ENCODE measurements around the gene NTMT2. TPM values are rescaled to one million over a fixed set of nuclear protein-coding genes. Genes with fewer than 3 reads are reported as not detected.

NTMT2 gene
- total RNA-seq, 1 experiment from 2014 or later: not detected

DNA sequence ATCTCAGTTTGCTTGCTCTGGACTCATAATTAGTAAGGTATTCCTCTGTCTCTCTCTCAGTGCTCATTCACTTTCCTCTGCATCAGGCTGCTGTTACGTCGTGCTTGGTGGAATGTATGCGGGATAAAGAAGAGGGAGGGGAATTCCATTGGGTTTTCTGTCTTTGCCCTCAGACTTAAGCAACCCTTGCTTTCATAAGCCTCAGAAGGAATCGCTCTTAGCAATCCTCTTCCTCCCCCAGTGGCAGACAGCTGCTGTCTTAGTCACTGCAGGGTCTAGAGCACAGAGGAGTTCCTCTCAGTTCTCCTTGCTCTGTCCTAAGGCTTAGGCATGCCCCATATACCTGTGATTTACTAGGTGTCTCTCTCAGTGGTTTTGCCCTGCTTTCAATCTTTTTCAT is 19.1 kb upstream of the NTMT2 start:
- H3K4me1 ChIP-seq (ENCODE audit: low read length): no peaks in the 10 kb centered on the region
- H3K27me3 ChIP-seq (ENCODE audit: low read length): no peaks in the 10 kb centered on the region
- H3K79me2 ChIP-seq (ENCODE audit: low read length): no peaks in the 10 kb centered on the region
- no peak overlapping the region for H3K27ac ChIP-seq (ENCODE audit: low read length)
- H3K9me3 ChIP-seq (ENCODE audit: low read length): no peaks in the 10 kb centered on the region
- H3K4me2 ChIP-seq (ENCODE audit: low read depth, low read length, poor library complexity, severe bottlenecking): no peak overlapping the region
- no peak overlapping the region for H2AFZ ChIP-seq (ENCODE audit: low read length)
- no peak for DNase-seq
- no peaks in the 10 kb centered on the region for H3K9me2 ChIP-seq (replicated peaks; ENCODE audit: insufficient read depth, low read length)
- H3K9ac ChIP-seq (ENCODE audit: low read length): no peak overlapping the region
- no peak overlapping the region for H3K4me3 ChIP-seq (ENCODE audit: low read length)
- no peaks in the 10 kb centered on the region for H4K20me1 ChIP-seq (ENCODE audit: insufficient read depth, low read depth, low read length)
- no peaks in the 10 kb centered on the region for H3K36me3 ChIP-seq (ENCODE audit: insufficient read depth, low read length)

DNA sequence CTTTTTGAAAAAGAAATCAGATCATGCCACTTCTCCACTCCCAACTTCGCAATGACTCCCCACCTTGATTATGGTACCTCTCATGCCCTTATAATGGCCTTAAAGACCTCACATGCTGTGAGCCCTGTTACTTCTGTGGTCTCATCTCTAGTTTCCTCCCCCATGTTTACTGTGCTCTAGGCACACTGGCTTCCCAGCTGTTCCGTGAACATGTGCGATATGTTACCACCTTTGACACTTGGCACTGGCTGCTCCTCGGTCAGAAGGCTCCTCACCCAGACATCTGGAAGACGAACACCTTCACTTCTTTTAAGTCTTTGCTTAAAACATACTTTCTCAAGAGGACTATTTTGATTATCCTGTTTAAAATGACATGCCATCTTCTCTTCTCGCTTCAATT is 14.3 kb upstream of the NTMT2 start:
- Histone ChIP-seq H3K9ac (ENCODE audit: low read length) (no peak overlapping the region), H3K27ac (ENCODE audit: low read length) (no peak overlapping the region), H3K4me1 (ENCODE audit: low read length) (no peaks in the 10 kb centered on the region), H3K9me2 (replicated peaks; ENCODE audit: insufficient read depth, low read length) (no peaks in the 10 kb centered on the region), H3K36me3 (ENCODE audit: insufficient read depth, low read length) (no peaks in the 10 kb centered on the region), H4K20me1 (ENCODE audit: insufficient read depth, low read depth, low read length) (no peaks in the 10 kb centered on the region), H3K9me3 (ENCODE audit: low read length) (no peaks in the 10 kb centered on the region), H3K27me3 (ENCODE audit: low read length) (no peaks in the 10 kb centered on the region), H3K79me2 (ENCODE audit: low read length) (no peaks in the 10 kb centered on the region), H3K4me3 (ENCODE audit: low read length) (no peak overlapping the region), H2AFZ (ENCODE audit: low read length) (no peak overlapping the region), H3K4me2 (ENCODE audit: low read depth, low read length, poor library complexity, severe bottlenecking) (no peak overlapping the region)
- no peak for DNase-seq

DNA sequence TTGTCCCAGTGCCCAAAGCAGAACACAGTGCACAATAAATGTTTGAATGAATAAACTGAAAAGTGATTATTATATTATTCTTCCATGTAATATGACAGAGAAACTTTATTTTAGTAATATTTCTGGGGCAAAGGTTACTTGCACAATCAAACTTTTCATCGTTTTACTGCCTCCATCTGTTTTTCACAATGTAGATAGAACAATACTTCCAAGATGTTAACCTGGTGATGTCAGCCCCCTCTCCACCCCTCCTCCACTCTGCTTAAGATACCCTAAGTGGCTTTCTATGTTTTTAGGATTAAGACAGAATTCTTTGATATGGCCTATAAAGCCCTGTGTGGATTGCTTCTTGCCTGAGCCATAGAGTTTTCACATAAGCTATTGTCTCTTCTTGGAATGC is 13.8 kb upstream of the NTMT2 start:
- Histone ChIP-seq H3K27me3 (ENCODE audit: low read length) (no peaks in the 10 kb centered on the region), H3K9me3 (ENCODE audit: low read length) (no peaks in the 10 kb centered on the region), H3K9me2 (replicated peaks; ENCODE audit: insufficient read depth, low read length) (no peaks in the 10 kb centered on the region), H3K4me2 (ENCODE audit: low read depth, low read length, poor library complexity, severe bottlenecking) (no peak overlapping the region), H3K36me3 (ENCODE audit: insufficient read depth, low read length) (no peaks in the 10 kb centered on the region), H3K4me1 (ENCODE audit: low read length) (no peaks in the 10 kb centered on the region), H3K9ac (ENCODE audit: low read length) (no peak overlapping the region), H3K27ac (ENCODE audit: low read length) (no peak overlapping the region), H4K20me1 (ENCODE audit: insufficient read depth, low read depth, low read length) (no peaks in the 10 kb centered on the region), H3K4me3 (ENCODE audit: low read length) (no peak overlapping the region), H3K79me2 (ENCODE audit: low read length) (no peaks in the 10 kb centered on the region), H2AFZ (ENCODE audit: low read length) (no peak overlapping the region)
- DNase-seq: no peak

DNA sequence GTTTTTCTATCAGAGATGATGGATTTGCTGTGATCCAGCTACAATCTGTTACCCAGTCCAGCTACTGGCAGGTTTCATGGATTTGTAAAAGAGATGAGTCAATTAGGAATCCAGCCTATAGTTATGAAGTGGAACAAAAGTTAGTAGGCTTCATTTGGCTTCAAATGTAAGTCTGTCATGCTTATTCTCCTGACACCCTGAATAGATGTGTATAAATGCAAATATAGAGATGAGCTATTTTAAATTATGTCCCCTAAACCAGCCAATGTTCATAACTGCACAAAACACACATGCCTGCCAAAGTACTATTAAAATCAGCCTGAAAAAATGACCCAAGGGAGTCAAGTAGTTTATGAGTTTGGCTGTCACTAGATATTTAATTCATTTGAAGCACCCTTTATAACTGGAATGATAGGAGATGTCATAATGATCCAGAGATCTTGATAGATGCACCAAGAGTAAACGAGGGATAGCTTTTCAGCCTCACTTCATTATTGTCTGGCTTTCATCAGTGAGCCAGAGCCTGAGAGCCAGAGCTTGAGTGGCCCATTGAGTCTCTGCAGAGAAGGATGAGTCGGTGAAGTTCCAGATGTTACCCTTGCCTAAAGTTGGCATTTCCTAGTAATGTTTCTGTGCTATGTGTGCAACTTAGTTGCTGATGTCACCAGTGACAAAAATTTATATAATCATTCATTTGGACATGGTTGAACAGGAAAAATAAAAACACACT is 11.8 kb upstream of the NTMT2 start:
- Histone ChIP-seq H4K20me1 (ENCODE audit: insufficient read depth, low read depth, low read length) (no peaks in the 10 kb centered on the region), H3K27ac (ENCODE audit: low read length) (no peak overlapping the region), H3K4me1 (ENCODE audit: low read length) (no peaks in the 10 kb centered on the region), H3K9ac (ENCODE audit: low read length) (no peak overlapping the region), H2AFZ (ENCODE audit: low read length) (no peak overlapping the region), H3K27me3 (ENCODE audit: low read length) (no peaks in the 10 kb centered on the region), H3K9me2 (replicated peaks; ENCODE audit: insufficient read depth, low read length) (no peaks in the 10 kb centered on the region), H3K4me2 (ENCODE audit: low read depth, low read length, poor library complexity, severe bottlenecking) (no peak overlapping the region), H3K36me3 (ENCODE audit: insufficient read depth, low read length) (no peaks in the 10 kb centered on the region), H3K9me3 (ENCODE audit: low read length) (no peaks in the 10 kb centered on the region), H3K79me2 (ENCODE audit: low read length) (no peaks in the 10 kb centered on the region), H3K4me3 (ENCODE audit: low read length) (no peak overlapping the region)
- DNase-seq: no peak

DNA sequence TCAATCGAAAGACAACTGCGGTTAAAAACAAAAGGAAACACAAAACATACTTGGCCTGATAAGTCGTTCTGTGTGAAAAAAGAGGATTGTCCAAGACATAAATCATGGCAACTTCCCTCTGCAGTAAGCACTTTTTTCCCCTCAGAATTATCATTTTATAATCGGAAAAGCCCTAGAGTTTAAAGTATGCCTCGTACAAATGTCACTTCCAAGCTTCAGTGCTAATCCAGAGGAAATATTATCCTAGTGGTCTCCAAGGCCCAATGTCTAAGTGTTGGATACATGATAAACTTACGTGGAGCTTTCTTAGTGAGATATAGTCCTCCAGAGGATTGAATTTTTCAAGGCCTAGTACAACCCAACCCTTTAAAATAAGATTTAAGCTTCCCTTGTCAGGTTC is 11.2 kb upstream of the NTMT2 start:
- no peak overlapping the region for H3K4me2 ChIP-seq (ENCODE audit: low read depth, low read length, poor library complexity, severe bottlenecking)
- no peak overlapping the region for H3K27ac ChIP-seq (ENCODE audit: low read length)
- H2AFZ ChIP-seq (ENCODE audit: low read length): no peak overlapping the region
- H3K27me3 ChIP-seq (ENCODE audit: low read length): no peaks in the 10 kb centered on the region
- no peaks in the 10 kb centered on the region for H3K9me3 ChIP-seq (ENCODE audit: low read length)
- H3K9me2 ChIP-seq (replicated peaks; ENCODE audit: insufficient read depth, low read length): no peaks in the 10 kb centered on the region
- no peak overlapping the region for H3K4me3 ChIP-seq (ENCODE audit: low read length)
- no peaks in the 10 kb centered on the region for H3K4me1 ChIP-seq (ENCODE audit: low read length)
- no peaks in the 10 kb centered on the region for H3K36me3 ChIP-seq (ENCODE audit: insufficient read depth, low read length)
- no peaks in the 10 kb centered on the region for H4K20me1 ChIP-seq (ENCODE audit: insufficient read depth, low read depth, low read length)
- no peaks in the 10 kb centered on the region for H3K79me2 ChIP-seq (ENCODE audit: low read length)
- no peak overlapping the region for H3K9ac ChIP-seq (ENCODE audit: low read length)
- DNase-seq: no peak

- Histone ChIP-seq H3K4me3 (ENCODE audit: low read length) (no peak overlapping the region), H2AFZ (ENCODE audit: low read length) (no peak overlapping the region), H3K36me3 (ENCODE audit: insufficient read depth, low read length) (no peaks in the 10 kb centered on the region), H3K9me2 (replicated peaks; ENCODE audit: insufficient read depth, low read length) (no peaks in the 10 kb centered on the region), H4K20me1 (ENCODE audit: insufficient read depth, low read depth, low read length) (no peaks in the 10 kb centered on the region), H3K4me2 (ENCODE audit: low read depth, low read length, poor library complexity, severe bottlenecking) (no peak overlapping the region), H3K4me1 (ENCODE audit: low read length) (no peaks in the 10 kb centered on the region), H3K27me3 (ENCODE audit: low read length) (no peaks in the 10 kb centered on the region), H3K9me3 (ENCODE audit: low read length) (no peaks in the 10 kb centered on the region), H3K9ac (ENCODE audit: low read length) (no peak overlapping the region), H3K27ac (ENCODE audit: low read length) (no peak overlapping the region), H3K79me2 (ENCODE audit: low read length) (no peaks in the 10 kb centered on the region)
- no peak for DNase-seq
These were observed 5.4 kb upstream of the NTMT2 start for GRCh38 chr1:170140371-170140770.

DNA sequence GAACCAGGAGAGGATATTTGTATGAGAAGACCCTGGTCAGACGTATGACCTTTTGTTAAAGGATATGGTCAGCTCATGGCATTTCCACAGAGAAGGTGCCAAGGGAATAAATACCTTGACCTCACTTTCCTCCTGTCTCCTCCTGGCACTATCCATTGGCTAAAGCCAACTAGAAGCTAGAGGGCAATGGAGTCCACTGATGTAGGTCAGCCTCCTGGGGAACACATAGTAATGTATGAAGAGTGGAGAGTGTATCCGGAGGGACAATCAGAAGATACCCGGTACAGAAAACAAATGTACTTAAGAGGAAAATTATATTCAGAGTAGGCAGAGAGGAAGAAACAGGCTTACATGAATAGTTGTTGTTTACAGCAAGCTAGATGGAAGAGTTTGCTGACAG is 698 bp upstream of the NTMT2 start:
- no peak overlapping the region for H3K4me2 ChIP-seq (ENCODE audit: low read depth, low read length, poor library complexity, severe bottlenecking)
- H3K4me1 ChIP-seq (ENCODE audit: low read length): no peaks in the 10 kb centered on the region
- H2AFZ ChIP-seq (ENCODE audit: low read length): no peak overlapping the region
- no peaks in the 10 kb centered on the region for H4K20me1 ChIP-seq (ENCODE audit: insufficient read depth, low read depth, low read length)
- no peaks in the 10 kb centered on the region for H3K36me3 ChIP-seq (ENCODE audit: insufficient read depth, low read length)
- no peaks in the 10 kb centered on the region for H3K9me2 ChIP-seq (replicated peaks; ENCODE audit: insufficient read depth, low read length)
- no peak overlapping the region for H3K4me3 ChIP-seq (ENCODE audit: low read length)
- no peaks in the 10 kb centered on the region for H3K9me3 ChIP-seq (ENCODE audit: low read length)
- no peak for DNase-seq
- H3K27ac ChIP-seq (ENCODE audit: low read length): no peak overlapping the region
- no peaks in the 10 kb centered on the region for H3K27me3 ChIP-seq (ENCODE audit: low read length)
- no peaks in the 10 kb centered on the region for H3K79me2 ChIP-seq (ENCODE audit: low read length)
- H3K9ac ChIP-seq (ENCODE audit: low read length): no peak overlapping the region

GRCh38 chr1:170146720-170147263 is 1.0 kb downstream of the NTMT2 start:
- Histone ChIP-seq H3K9ac (ENCODE audit: low read length) (no peak overlapping the region), H3K27ac (ENCODE audit: low read length) (no peak overlapping the region), H2AFZ (ENCODE audit: low read length) (no peak overlapping the region), H3K4me3 (ENCODE audit: low read length) (no peak overlapping the region), H3K79me2 (ENCODE audit: low read length) (no peaks in the 10 kb centered on the region), H3K4me1 (ENCODE audit: low read length) (no peaks in the 10 kb centered on the region), H3K27me3 (ENCODE audit: low read length) (no peaks in the 10 kb centered on the region; the same call in 1 of the 2 replicates), H3K9me2 (replicated peaks; ENCODE audit: insufficient read depth, low read length) (0 out of 2 replicates have a peak, but pooled peaks cover 6% of the 10 kb centered on the region), H3K9me3 (ENCODE audit: low read length) (no peaks in the 10 kb centered on the region), H3K4me2 (ENCODE audit: low read depth, low read length, poor library complexity, severe bottlenecking) (no peak overlapping the region), H4K20me1 (ENCODE audit: insufficient read depth, low read depth, low read length) (no peaks in the 10 kb centered on the region), H3K36me3 (ENCODE audit: insufficient read depth, low read length) (no peaks in the 10 kb centered on the region)
- no peak for DNase-seq
